ENCODE results near the gene GBA3. TPM values are rescaled to one million over a fixed set of nuclear protein-coding genes. Genes with fewer than 3 reads are reported as not detected.

GBA3 gene
- total RNA-seq, 5 donors from 2014 or later (not counting 1 experiment from before 2014, with no cell fraction given) = 0.12 TPM; not detected in 4

- 93% methylated on average over 37 of the region's 37 CpGs for WGBS (ENCODE audit: insufficient coverage)
- POLR2A ChIA-PET = no interaction called here
- no peak for DNase-seq
Measured at GRCh38 chr4:22778547-22779163, 85.9 kb downstream of the GBA3 start.

GRCh38 chr4:22780317-22780716 is 87.6 kb downstream of the GBA3 start:
- WGBS (ENCODE audit: insufficient coverage) = 88% methylated on average over 2 of the region's 4 CpGs
- H3K36me3 ChIP-seq (ENCODE audit: control insufficient read depth in 2 of 2, extremely low read depth in 1 of 2, insufficient read depth in 1 of 2, low read length in 1 of 2) = no peaks in the 10 kb centered on the region
- no peak overlapping the region for H3K4me3 ChIP-seq (ENCODE audit: control insufficient read depth in 1 of 2, extremely low read depth in 1 of 2, low read length in 1 of 2)
- no peak overlapping the region for H3K27ac ChIP-seq (ENCODE audit: low read length)
- Mint-ChIP-seq H3K9me3 (peaks cover 8 to 16% (median 11%) of the 10 kb centered on the region in 3 donors), H3K27me3 (peaks cover 0 to 5% of the 10 kb centered on the region in 2 donors), H3K27ac (no peak overlapping the region), H3K4me1 (no peaks in the 10 kb centered on the region), H3K4me3 (no peak overlapping the region), H3K36me3 (no peaks in the 10 kb centered on the region)
- POLR2A ChIA-PET = no interaction called here
- ATAC-seq (replicated peaks in 1 of 4) = no peak
- no peaks in the 10 kb centered on the region for H3K27me3 ChIP-seq (replicated peaks in 1 of 2; ENCODE audit: control insufficient read depth in 2 of 2, extremely low read depth in 1 of 2, insufficient read depth in 2 of 2, low read length in 1 of 2)
- H3K9me3 ChIP-seq = no peaks in the 10 kb centered on the region
- CTCF ChIA-PET = no interaction called here
- no peaks in the 10 kb centered on the region for H3K4me1 ChIP-seq (ENCODE audit: control insufficient read depth in 1 of 2, extremely low read depth in 1 of 2, insufficient read depth in 2 of 2, low read length in 2 of 2)
- no peak for DNase-seq

More at GRCh38 chr4:22778547-22779163, 85.9 kb downstream of the GBA3 start:
- Mint-ChIP-seq H3K4me3 (no peak overlapping the region), H3K36me3 (no peaks in the 10 kb centered on the region), H3K4me1 (no peaks in the 10 kb centered on the region), H3K27me3 (peaks cover 0 to 5% of the 10 kb centered on the region in 2 donors), H3K27ac (no peak overlapping the region), H3K9me3 (peaks cover 10 to 16% (median 11%) of the 10 kb centered on the region in 3 donors)
- CTCF ChIA-PET = no interaction called here
- Histone ChIP-seq H3K4me3 (ENCODE audit: control insufficient read depth in 1 of 2, extremely low read depth in 1 of 2, low read length in 1 of 2) (no peak overlapping the region), H3K27me3 (replicated peaks in 1 of 2; ENCODE audit: control insufficient read depth in 2 of 2, extremely low read depth in 1 of 2, insufficient read depth in 2 of 2, low read length in 1 of 2) (no peaks in the 10 kb centered on the region), H3K27ac (ENCODE audit: low read length) (no peak overlapping the region), H3K4me1 (ENCODE audit: control insufficient read depth in 1 of 2, extremely low read depth in 1 of 2, insufficient read depth in 2 of 2, low read length in 2 of 2) (no peaks in the 10 kb centered on the region), H3K9me3 (no peaks in the 10 kb centered on the region), H3K36me3 (ENCODE audit: control insufficient read depth in 2 of 2, extremely low read depth in 1 of 2, insufficient read depth in 1 of 2, low read length in 1 of 2) (no peaks in the 10 kb centered on the region)
- no peak for ATAC-seq (replicated peaks in 1 of 4)

- ChIA-PET POLR2A (no interaction called here), CTCF (no interaction called here)
- Histone ChIP-seq H3K4me1 (ENCODE audit: control insufficient read depth in 1 of 2, extremely low read depth in 1 of 2, insufficient read depth in 2 of 2, low read length in 2 of 2) (no peaks in the 10 kb centered on the region), H3K36me3 (ENCODE audit: control insufficient read depth in 2 of 2, extremely low read depth in 1 of 2, insufficient read depth in 1 of 2, low read length in 1 of 2) (no peaks in the 10 kb centered on the region), H3K4me3 (ENCODE audit: control insufficient read depth in 1 of 2, extremely low read depth in 1 of 2, low read length in 1 of 2) (no peak overlapping the region), H3K27ac (ENCODE audit: low read length) (no peak overlapping the region), H3K9me3 (no peaks in the 10 kb centered on the region), H3K27me3 (replicated peaks in 1 of 2; ENCODE audit: control insufficient read depth in 2 of 2, extremely low read depth in 1 of 2, insufficient read depth in 2 of 2, low read length in 1 of 2) (no peaks in the 10 kb centered on the region)
- DNase-seq (no peak), ATAC-seq (replicated peaks in 1 of 4) (no peak)
- 87% methylated on average over 3 of the region's 3 CpGs for WGBS (ENCODE audit: insufficient coverage)
- Mint-ChIP-seq H3K4me3 (no peak overlapping the region), H3K27ac (no peak overlapping the region), H3K36me3 (no peaks in the 10 kb centered on the region), H3K4me1 (no peaks in the 10 kb centered on the region), H3K9me3 (peaks cover 4 to 11% (median 6%) of the 10 kb centered on the region in 3 donors), H3K27me3 (peaks cover 0 to under 1% of the 10 kb centered on the region in 2 donors)
Measured at GRCh38 chr4:22780797-22781196, 88.1 kb downstream of the GBA3 start.

GRCh38 chr4:22787753-22788375 is 95.1 kb downstream of the GBA3 start:
- Mint-ChIP-seq H3K27me3 (no peaks in the 10 kb centered on the region), H3K36me3 (no peaks in the 10 kb centered on the region), H3K9me3 (peaks cover 0 to 3% (median 0%) of the 10 kb centered on the region in 3 donors), H3K27ac (no peak overlapping the region), H3K4me3 (no peak overlapping the region), H3K4me1 (no peaks in the 10 kb centered on the region)
- CTCF ChIA-PET = no interaction called here
- DNase-seq (no peak), ATAC-seq (replicated peaks in 1 of 4) (no peak)
- H3K4me1 ChIP-seq (ENCODE audit: control insufficient read depth in 1 of 2, extremely low read depth in 1 of 2, insufficient read depth in 2 of 2, low read length in 2 of 2) = no peaks in the 10 kb centered on the region
- no CpG with 5 or more reads among the region's 6 CpGs for WGBS (ENCODE audit: insufficient coverage)
- no peak overlapping the region for H3K27ac ChIP-seq (ENCODE audit: low read length)
- H3K4me3 ChIP-seq (ENCODE audit: control insufficient read depth in 1 of 2, extremely low read depth in 1 of 2, low read length in 1 of 2) = no peak overlapping the region
- no peaks in the 10 kb centered on the region for H3K27me3 ChIP-seq (replicated peaks in 1 of 2; ENCODE audit: control insufficient read depth in 2 of 2, extremely low read depth in 1 of 2, insufficient read depth in 2 of 2, low read length in 1 of 2)
- POLR2A ChIA-PET = no interaction called here
- H3K9me3 ChIP-seq = no peaks in the 10 kb centered on the region
- H3K36me3 ChIP-seq (ENCODE audit: control insufficient read depth in 2 of 2, extremely low read depth in 1 of 2, insufficient read depth in 1 of 2, low read length in 1 of 2) = no peaks in the 10 kb centered on the region

- no peaks in the 10 kb centered on the region for H3K36me3 Mint-ChIP-seq
- H3K27ac Mint-ChIP-seq = no peak overlapping the region
- no peak overlapping the region for H3K4me3 Mint-ChIP-seq
- H3K4me1 ChIP-seq (ENCODE audit: control insufficient read depth in 1 of 2, extremely low read depth in 1 of 2, insufficient read depth in 2 of 2, low read length in 2 of 2) = no peaks in the 10 kb centered on the region
- ATAC-seq (replicated peaks in 1 of 4) (no peak), DNase-seq (no peak)
- no peaks in the 10 kb centered on the region for H3K36me3 ChIP-seq (ENCODE audit: control insufficient read depth in 2 of 2, extremely low read depth in 1 of 2, insufficient read depth in 1 of 2, low read length in 1 of 2)
- no peaks in the 10 kb centered on the region for H3K9me3 ChIP-seq
- no peaks in the 10 kb centered on the region for H3K27me3 ChIP-seq (replicated peaks in 1 of 2; ENCODE audit: control insufficient read depth in 2 of 2, extremely low read depth in 1 of 2, insufficient read depth in 2 of 2, low read length in 1 of 2)
- no peak overlapping the region for H3K27ac ChIP-seq (ENCODE audit: low read length)
- ChIA-PET POLR2A (no interaction called here), CTCF (no interaction called here)
- H3K27me3 Mint-ChIP-seq = no peaks in the 10 kb centered on the region
- H3K4me1 Mint-ChIP-seq = no peaks in the 10 kb centered on the region
- H3K4me3 ChIP-seq (ENCODE audit: control insufficient read depth in 1 of 2, extremely low read depth in 1 of 2, low read length in 1 of 2) = no peak overlapping the region
- 83% methylated on average over 1 of the region's 2 CpGs for WGBS (ENCODE audit: insufficient coverage)
- H3K9me3 Mint-ChIP-seq = peaks cover 0 to 3% (median 0%) of the 10 kb centered on the region in 3 donors
Measured at GRCh38 chr4:22790631-22791030, 97.9 kb downstream of the GBA3 start.

GRCh38 chr4:22794732-22795131 is 102.0 kb downstream of the GBA3 start:
- H3K27ac ChIP-seq (ENCODE audit: low read length) = no peak overlapping the region
- no peak for ATAC-seq (replicated peaks in 1 of 4)
- H3K4me3 ChIP-seq (ENCODE audit: control insufficient read depth in 1 of 2, extremely low read depth in 1 of 2, low read length in 1 of 2) = no peak overlapping the region
- no peak overlapping the region for H3K27ac Mint-ChIP-seq
- 100% methylated on average over 1 of the region's 5 CpGs for WGBS (ENCODE audit: insufficient coverage)
- peaks cover 0 to 4% (median 3%) of the 10 kb centered on the region in 3 donors for H3K9me3 Mint-ChIP-seq
- DNase-seq = no peak
- POLR2A ChIA-PET = no interaction called here
- H3K27me3 Mint-ChIP-seq = no peaks in the 10 kb centered on the region
- no peaks in the 10 kb centered on the region for H3K9me3 ChIP-seq
- H3K36me3 Mint-ChIP-seq = no peaks in the 10 kb centered on the region
- no peaks in the 10 kb centered on the region for H3K4me1 ChIP-seq (ENCODE audit: control insufficient read depth in 1 of 2, extremely low read depth in 1 of 2, insufficient read depth in 2 of 2, low read length in 2 of 2)
- H3K36me3 ChIP-seq (ENCODE audit: control insufficient read depth in 2 of 2, extremely low read depth in 1 of 2, insufficient read depth in 1 of 2, low read length in 1 of 2) = no peaks in the 10 kb centered on the region
- CTCF ChIA-PET = no interaction called here
- no peaks in the 10 kb centered on the region for H3K27me3 ChIP-seq (replicated peaks in 1 of 2; ENCODE audit: control insufficient read depth in 2 of 2, extremely low read depth in 1 of 2, insufficient read depth in 2 of 2, low read length in 1 of 2)
- no peaks in the 10 kb centered on the region for H3K4me1 Mint-ChIP-seq
- H3K4me3 Mint-ChIP-seq = no peak overlapping the region

Measured in T-cell (primary cell).